HCT116 (cell line): ENCODE data around the gene ZFYVE16.

ENCODE experiments used
- CTCF ChIP-seq, 3 experiments: fragments of 200-600 bp in 1 of 3; sonication (generic) in 1 of 3; IDR thresholded peaks in 2 of 3; conservative IDR thresholded peaks in 1 of 3; 2 replicates each; pipeline ENCODE4 v1.5.1; 2012 to 2017; ENCODE audit warnings: low read depth in 2 of 3, low read length in 2 of 3, antibody characterized with exemption in 1 of 3, borderline replicate concordance in 1 of 3, control low read depth in 1 of 3, mild to moderate bottlenecking in 1 of 3, mixed read lengths in 1 of 3, mixed run types in 1 of 3, moderate library complexity in 1 of 3; ENCODE audit not compliant: insufficient read depth in 1 of 3
- EGR1 ChIP-seq: IDR thresholded peaks from 2 replicates; pipeline ENCODE4 v1.6.1; 2012; ENCODE audit warnings: low read depth
- ELF1 ChIP-seq: IDR thresholded peaks from 2 replicates; pipeline ENCODE4 v1.6.1; 2012; ENCODE audit warnings: low read depth, borderline replicate concordance
- JUND ChIP-seq: IDR thresholded peaks from 2 replicates; pipeline ENCODE4 v1.6.1; 2012
- POLR2AphosphoS5 ChIP-seq: IDR thresholded peaks from 2 replicates; pipeline ENCODE4 v1.6.1; 2011; ENCODE audit warnings: mild to moderate bottlenecking, low read depth, low read length, moderate library complexity
- RAD21 ChIP-seq: IDR thresholded peaks from 2 replicates; pipeline ENCODE4 v1.6.1; 2012; ENCODE audit warnings: low read depth, mild to moderate bottlenecking
- REST ChIP-seq: IDR thresholded peaks from 2 replicates; pipeline ENCODE4 v1.6.1; 2012; ENCODE audit warnings: low read depth
- SIN3A ChIP-seq: IDR thresholded peaks from 2 replicates; pipeline ENCODE4 v1.6.1; 2012; ENCODE audit warnings: low read depth
- SP1 ChIP-seq: IDR thresholded peaks from 2 replicates; pipeline ENCODE4 v1.6.1; 2012; ENCODE audit warnings: low read depth
- TCF7L2 ChIP-seq: IDR thresholded peaks from 2 replicates; pipeline ENCODE4 v1.7.0; 2011; ENCODE audit warnings: borderline replicate concordance, inconsistent platforms; ENCODE audit not compliant: insufficient read depth, insufficient read length; ENCODE audit errors: extremely low read depth
- YY1 ChIP-seq: IDR thresholded peaks from 2 replicates; pipeline ENCODE4 v1.6.1; 2011; ENCODE audit warnings: low read length, low read depth, moderate library complexity, mild to moderate bottlenecking; ENCODE audit not compliant: insufficient replicate concordance; ENCODE audit errors: extremely low read depth
- ZNF274 ChIP-seq: fragments of 200-500 bp; sonication (Bioruptor generic); IDR thresholded peaks from 2 replicates; pipeline ENCODE4 v1.6.1; 2014; ENCODE audit warnings: mild to moderate bottlenecking, low read depth, low read length, inconsistent platforms

DNA sequence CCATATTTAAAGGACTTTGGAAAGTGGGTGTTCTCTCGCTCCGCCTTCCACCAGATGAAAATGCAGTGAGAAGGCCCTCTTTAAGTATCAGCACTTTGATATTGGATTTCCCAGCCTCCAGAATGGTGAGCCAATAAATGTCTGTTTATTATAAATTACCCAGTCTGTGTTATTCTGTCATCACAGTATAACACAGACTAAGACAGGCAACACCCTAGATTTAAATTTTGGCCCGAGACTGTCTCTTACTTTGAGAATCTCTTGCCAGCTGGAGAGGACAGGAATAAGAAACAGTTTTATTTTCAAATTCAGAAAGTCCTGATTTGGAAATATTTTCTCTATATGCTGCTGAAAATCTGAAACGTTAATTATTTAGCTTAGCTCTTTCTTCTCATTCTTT lies 101.5 kb downstream of the ZFYVE16 start:
- TF ChIP-seq TCF7L2 (no peak), SIN3A (no peak), CTCF (IDR thresholded peaks at IDR 0.05 in 2 of 3, conservative IDR thresholded peaks at IDR 0.05 in 1 of 3; ENCODE audit: borderline replicate concordance in 1 of 3, insufficient read depth in 1 of 3, low read depth in 2 of 3, low read length in 2 of 3) (no peak), REST (no peak), SP1 (no peak), ZNF274 (no peak), POLR2AphosphoS5 (no peak), EGR1 (no peak), YY1 (no peak), RAD21 (no peak), JUND (no peak), ELF1 (no peak)
